Omental fat pad (tissue), 4 donors: ENCODE measurements around the gene VRK2. TPM values are rescaled to one million over a fixed set of nuclear protein-coding genes. Genes with fewer than 3 reads are reported as not detected.
"Not testable (repeated sequence)": the region's sequence is repeated elsewhere in the genome, so short reads cannot be mapped to it uniquely, and the experiment has no call there.

Source experiments
- ATAC-seq: fragments of 150-250 bp; one replicate; pipeline ENCODE4 v1.9.1; 2016; ENCODE audit warnings: mild to moderate bottlenecking, moderate library complexity; ENCODE audit not compliant: low FRiP score
- DNase-seq: peaks from one replicate; pipeline ENCODE4 v3.0.0-alpha.2; 2019; ENCODE audit warnings: low spot score
- total RNA-seq, 4 donors: library from RNA; depleted of rRNA; stranded (reverse); fragments of >200 nt; gene quantifications; one replicate each; pipeline ENCODE4 v1.1.0, GENCODE V29; 2016
- TF ChIP-seq, protein P1 (sequence below), 3 donors: fragments of 450-650 bp; IDR thresholded peaks; one replicate each; pipeline ENCODE4 v1.5.1; 2016 to 2017; ENCODE audit warnings: antibody characterized with exemption in 3 of 3, mild to moderate bottlenecking in 3 of 3, moderate library complexity in 2 of 3

The VRK2 gene
- total RNA-seq, 4 donors from 2014 or later, result 16.1 to 24.6 (median 18.7) TPM

DNA sequence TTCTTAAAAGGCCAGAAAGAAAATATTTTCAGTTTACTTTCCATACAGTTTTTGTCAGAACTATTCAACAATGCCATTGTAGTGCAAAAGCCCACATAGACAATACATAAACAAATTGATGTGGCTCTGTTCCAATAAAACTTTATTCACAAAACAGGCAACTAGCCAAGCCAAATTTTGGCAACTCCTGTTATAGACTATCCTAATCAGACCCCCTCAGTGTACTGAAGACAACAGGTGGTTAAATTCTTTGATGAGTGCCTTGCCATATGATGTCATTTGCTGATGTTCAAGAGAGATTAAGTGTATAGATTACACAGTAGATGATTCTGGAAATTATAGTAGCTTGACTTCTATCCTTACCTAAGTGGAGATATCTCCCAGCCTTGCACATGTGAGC lies 111.1 kb downstream of the VRK2 start:
- no peak for ATAC-seq
- DNase-seq, result no peak
- TF ChIP-seq, protein P1, sequence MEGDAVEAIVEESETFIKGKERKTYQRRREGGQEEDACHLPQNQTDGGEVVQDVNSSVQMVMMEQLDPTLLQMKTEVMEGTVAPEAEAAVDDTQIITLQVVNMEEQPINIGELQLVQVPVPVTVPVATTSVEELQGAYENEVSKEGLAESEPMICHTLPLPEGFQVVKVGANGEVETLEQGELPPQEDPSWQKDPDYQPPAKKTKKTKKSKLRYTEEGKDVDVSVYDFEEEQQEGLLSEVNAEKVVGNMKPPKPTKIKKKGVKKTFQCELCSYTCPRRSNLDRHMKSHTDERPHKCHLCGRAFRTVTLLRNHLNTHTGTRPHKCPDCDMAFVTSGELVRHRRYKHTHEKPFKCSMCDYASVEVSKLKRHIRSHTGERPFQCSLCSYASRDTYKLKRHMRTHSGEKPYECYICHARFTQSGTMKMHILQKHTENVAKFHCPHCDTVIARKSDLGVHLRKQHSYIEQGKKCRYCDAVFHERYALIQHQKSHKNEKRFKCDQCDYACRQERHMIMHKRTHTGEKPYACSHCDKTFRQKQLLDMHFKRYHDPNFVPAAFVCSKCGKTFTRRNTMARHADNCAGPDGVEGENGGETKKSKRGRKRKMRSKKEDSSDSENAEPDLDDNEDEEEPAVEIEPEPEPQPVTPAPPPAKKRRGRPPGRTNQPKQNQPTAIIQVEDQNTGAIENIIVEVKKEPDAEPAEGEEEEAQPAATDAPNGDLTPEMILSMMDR (IDR thresholded peaks at IDR 0.05), result no peak

DNA sequence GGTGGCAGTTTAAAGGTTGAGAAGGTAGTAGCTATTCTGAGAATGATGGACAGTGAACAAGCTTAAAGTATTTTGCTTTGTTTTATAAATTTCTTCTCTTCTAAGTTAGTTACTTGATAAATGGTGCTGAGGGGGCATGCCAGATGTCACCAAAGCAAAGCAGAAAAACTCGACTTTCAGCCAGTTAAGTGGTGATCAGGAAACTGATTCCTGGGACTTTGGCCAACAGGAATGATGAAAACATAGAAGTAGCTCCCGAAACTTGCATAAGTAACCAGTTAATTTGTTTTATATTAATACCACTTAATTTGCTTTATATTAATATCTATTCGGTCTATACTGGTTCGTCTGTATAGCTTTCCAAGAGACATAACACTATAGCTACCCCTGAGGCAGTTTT lies 111.9 kb downstream of the VRK2 start:
- no peak for ATAC-seq

DNA sequence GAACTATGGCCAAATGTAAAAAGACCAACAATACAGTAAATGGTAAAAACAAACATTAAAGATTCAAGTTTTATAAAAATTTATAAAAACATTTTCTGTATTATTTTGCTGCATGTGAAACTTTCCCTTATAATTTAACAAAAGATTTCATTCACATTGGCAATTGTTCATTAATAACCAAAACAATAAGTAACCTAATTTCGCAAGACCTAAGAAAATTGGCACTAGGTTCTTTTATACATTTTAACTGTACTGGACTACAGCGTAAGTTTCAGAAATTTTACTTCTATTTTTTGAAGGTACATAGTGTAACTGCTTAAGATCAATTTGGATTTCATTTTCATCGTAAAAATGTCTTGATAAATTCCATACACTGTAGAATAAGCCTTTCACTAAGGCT lies 117.3 kb downstream of the VRK2 start:
- no peak for DNase-seq
- TF ChIP-seq, protein P1 (IDR thresholded peaks at IDR 0.05), result no peak
- no peak for ATAC-seq

More for the DNA sequence above, 111.9 kb downstream of the VRK2 start:
- TF ChIP-seq, protein P1 (IDR thresholded peaks at IDR 0.05), result no peak
- DNase-seq, result no peak

DNA sequence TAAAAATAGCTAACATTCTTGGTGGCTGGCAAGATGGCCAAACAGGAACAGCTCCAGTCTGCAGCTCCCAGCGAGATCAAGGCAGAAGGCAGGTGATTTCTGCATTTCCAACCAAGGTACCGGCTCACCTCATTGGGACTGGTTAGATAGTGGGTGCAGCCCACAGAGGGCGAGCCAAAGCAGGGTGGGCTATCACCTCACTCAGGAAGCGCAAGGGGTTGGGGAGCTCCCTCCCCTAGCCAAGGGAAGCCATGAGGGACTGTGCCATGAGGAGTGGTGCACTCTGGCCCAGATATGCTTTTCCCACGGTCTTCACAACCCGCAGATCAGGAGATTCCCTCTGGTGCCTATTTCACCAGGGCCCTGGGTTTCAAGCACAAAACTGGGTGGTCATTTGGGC lies 121.5 kb downstream of the VRK2 start:
- DNase-seq, ATAC-seq: not testable (repeated sequence)

DNA sequence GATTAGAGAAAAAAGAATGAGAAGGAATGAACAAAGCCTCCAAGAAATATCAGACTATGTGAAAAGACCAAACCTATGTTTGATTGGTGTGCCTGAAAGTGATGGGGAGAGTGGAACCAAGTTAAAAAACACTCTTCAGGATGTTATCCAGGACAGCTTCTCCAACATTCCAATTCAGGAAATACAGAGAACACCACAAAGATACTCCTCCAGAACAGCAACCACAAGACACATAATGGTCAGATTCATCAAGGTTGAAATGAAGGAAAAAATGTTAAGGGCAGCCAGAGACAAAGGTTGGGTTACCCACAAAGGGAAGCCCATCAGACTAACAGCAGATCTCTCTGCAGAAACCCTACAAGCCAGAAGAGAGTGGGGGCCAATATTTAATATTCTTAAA lies 123.2 kb downstream of the VRK2 start:
- not testable (repeated sequence) for ATAC-seq, DNase-seq

DNA sequence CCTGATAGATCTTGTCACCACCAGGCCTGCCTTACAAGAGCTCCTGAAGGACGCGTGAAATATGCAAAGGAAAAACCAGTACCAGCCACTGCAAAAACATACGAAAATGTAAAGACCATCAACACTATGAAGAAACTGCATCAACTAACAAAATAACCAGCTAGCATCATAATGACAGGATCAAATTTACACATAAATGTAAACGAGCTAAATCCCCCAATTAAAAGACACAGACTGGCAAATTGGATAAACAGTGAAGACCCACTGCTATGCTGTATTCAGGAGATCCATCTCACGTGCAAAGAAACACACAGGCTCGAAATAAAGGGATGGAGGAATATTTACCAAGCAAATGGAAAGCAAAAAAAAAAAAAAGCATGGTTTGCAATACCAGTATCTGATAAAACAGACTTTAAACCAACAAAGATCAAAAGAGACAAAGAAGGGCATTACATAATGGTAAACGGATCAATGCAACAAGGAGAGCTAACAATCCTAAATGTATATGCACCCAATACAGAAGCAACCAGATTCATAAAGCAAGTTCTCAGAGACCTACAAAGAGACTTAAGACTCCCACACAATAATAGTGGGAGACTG lies 123.8 kb downstream of the VRK2 start:
- not testable (repeated sequence) for ATAC-seq, DNase-seq

DNA sequence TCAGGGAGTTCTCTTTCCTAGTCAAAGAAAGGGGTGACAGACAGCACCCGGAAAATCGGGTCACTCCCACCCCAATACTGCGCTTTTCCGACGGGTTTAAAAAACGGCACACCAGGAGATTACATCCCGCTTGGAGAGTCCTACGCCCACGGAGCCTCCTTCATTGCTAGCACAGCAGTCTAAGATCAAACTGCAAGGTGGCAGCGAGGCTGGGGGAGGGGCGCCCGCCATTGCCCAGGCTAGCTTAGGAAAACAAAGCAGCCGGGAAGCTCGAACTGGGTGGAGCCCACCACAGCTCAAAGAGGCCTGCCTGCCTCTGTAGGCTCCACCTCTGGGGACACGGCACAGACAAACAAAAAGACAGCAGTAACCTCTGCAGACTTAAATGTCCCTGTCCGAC lies 125.2 kb downstream of the VRK2 start:
- not testable (repeated sequence) for DNase-seq, ATAC-seq

DNA sequence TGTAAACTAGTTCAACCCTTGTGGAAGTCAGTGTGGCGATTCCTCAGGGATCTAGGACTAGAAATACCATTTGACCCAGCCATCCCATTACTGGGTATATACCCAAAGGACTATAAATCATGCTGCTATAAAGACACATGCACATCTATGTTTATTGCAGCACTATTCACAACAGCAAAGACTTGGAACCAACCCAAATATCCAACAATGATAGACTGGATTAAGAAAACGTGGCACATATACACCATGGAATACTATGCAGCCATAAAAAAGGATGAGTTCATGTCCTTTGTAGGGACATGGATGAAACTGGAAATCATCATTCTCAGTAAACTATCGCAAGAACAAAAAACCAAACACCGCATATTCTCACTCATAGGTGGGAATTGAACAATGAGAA lies 130.6 kb downstream of the VRK2 start:
- not testable (repeated sequence) for DNase-seq, ATAC-seq

DNA sequence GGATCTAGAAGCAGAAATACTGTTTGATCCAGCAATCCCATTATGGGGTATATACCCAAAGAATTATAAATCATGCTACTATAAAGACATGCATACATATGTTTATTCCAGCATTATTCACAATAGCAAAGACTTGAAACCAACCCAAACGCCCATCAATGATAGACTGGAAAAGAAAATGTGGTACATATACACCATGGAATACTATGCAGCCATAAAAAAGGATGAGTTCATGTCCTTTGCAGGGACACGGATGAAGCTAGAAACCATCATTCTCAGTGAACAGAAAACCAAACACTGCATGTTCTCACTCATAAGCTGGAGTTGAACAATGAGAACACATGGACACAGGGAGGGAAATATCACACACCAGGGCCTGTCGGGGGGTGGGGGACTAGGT lies 133.6 kb downstream of the VRK2 start:
- ATAC-seq, result not testable (repeated sequence)

DNA sequence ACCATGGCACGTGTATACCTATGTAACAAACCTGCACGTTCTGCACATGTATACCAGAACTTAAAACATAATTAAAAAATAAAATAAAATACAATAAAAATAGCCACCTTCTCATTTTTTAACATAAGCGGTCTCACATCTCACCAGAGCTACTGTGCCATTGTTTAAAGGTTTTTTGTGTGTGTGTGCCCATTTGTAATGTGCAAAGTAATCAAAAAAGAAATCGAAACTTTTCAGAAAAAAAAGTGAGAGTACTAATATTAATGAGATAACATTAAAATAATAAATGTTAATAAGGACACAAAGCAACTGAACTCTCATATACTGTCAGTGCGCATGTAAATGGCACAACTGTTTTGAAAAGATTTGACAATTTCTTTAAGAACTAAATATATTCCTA lies 134.0 kb downstream of the VRK2 start:
- TF ChIP-seq, protein P1 (IDR thresholded peaks at IDR 0.05), result no peak
- no peak for ATAC-seq
- no peak for DNase-seq

More for the DNA sequence above, 133.6 kb downstream of the VRK2 start:
- not testable (repeated sequence) for DNase-seq
